HG03521 (cell line): ENCODE results near the gene TYRP1.

Experiments used
- ATAC-seq: cut with Tn5 transposase; IDR thresholded peaks from one replicate; pipeline ENCODE4 v1.9.1; 2021; ENCODE audit warnings: mild to moderate bottlenecking, moderate library complexity; ENCODE audit not compliant: unreplicated experiment

The TYRP1 gene

GRCh38 chr9:12730198-12730597 is 37.0 kb downstream of the TYRP1 start:
- ATAC-seq = no peak

- no peak for ATAC-seq
Measured at GRCh38 chr9:12730927-12731326, 37.7 kb downstream of the TYRP1 start.

- no peak for ATAC-seq
Measured at GRCh38 chr9:12732971-12733370, 39.8 kb downstream of the TYRP1 start.

- ATAC-seq = no peak
Measured at GRCh38 chr9:12735665-12736064, 42.5 kb downstream of the TYRP1 start.

- ATAC-seq = no peak
Measured at GRCh38 chr9:12737871-12738270, 44.7 kb downstream of the TYRP1 start.

GRCh38 chr9:12739014-12739652 is 45.9 kb downstream of the TYRP1 start:
- ATAC-seq = no peak

- no peak for ATAC-seq
Measured at GRCh38 chr9:12740845-12741244, 47.7 kb downstream of the TYRP1 start.

GRCh38 chr9:12748016-12748415 is 54.8 kb downstream of the TYRP1 start:
- ATAC-seq = no peak

- no peak for ATAC-seq
Measured at GRCh38 chr9:12748954-12749353, 55.8 kb downstream of the TYRP1 start.

- ATAC-seq = no peak
Measured at GRCh38 chr9:12753931-12754330, 60.7 kb downstream of the TYRP1 start.

- ATAC-seq = no peak
Measured at GRCh38 chr9:12759761-12760160, 66.6 kb downstream of the TYRP1 start.
